MCF 10A (cell line): ENCODE data around the gene LPCAT3. TPM values are rescaled to one million over a fixed set of nuclear protein-coding genes. Genes with fewer than 3 reads are reported as not detected.

Source experiments
- BruUV-seq: library from RNA; stranded (reverse); fragments of 400-500 nt; replicated peaks from 2 replicates; lab custom pipeline; 2021; lab: Mats Ljungman, UMichigan
- CTCF ChIA-PET: fragments of 300-600 bp; sonication (Branson Sonifier 250); formaldehyde crosslinking; extraction: SDS; loops from one replicate; lab custom pipeline; 2021; ENCODE audit warnings: antibody characterized with exemption, inconsistent platforms; lab: Yijun Ruan, JAX
- POLR2A ChIA-PET: fragments of 300-600, 350-650 bp; sonication (Branson Sonifier 250); formaldehyde crosslinking; extraction: SDS; loops from one replicate; lab custom pipeline; 2020; ENCODE audit warnings: antibody characterized with exemption, inconsistent platforms; lab: Yijun Ruan, JAX
- DNase-seq: peaks from one replicate; pipeline ENCODE4 v3.0.0-alpha.2; 2018; ENCODE audit not compliant: unreplicated experiment
- H3K27ac Mint-ChIP-seq: one replicate; pipeline ENCODE4 v1.8.0; 2022; ENCODE audit warnings: mild to moderate bottlenecking, low read depth, mixed read lengths; ENCODE audit not compliant: unreplicated experiment
- H3K27me3 Mint-ChIP-seq: one replicate; pipeline ENCODE4 v1.8.0; 2022; ENCODE audit warnings: mixed read lengths; ENCODE audit not compliant: insufficient read depth, unreplicated experiment
- H3K36me3 Mint-ChIP-seq: one replicate; pipeline ENCODE4 v1.8.0; 2022; ENCODE audit warnings: mild to moderate bottlenecking, moderate library complexity, mixed read lengths; ENCODE audit not compliant: insufficient read depth, unreplicated experiment
- H3K4me1 Mint-ChIP-seq: one replicate; pipeline ENCODE4 v1.8.0; 2022; ENCODE audit warnings: mixed read lengths; ENCODE audit not compliant: insufficient read depth, unreplicated experiment
- H3K4me3 Mint-ChIP-seq: one replicate; pipeline ENCODE4 v1.8.0; 2022; ENCODE audit warnings: mild to moderate bottlenecking, moderate library complexity, mixed read lengths; ENCODE audit not compliant: unreplicated experiment
- H3K9me3 Mint-ChIP-seq: one replicate; pipeline ENCODE4 v1.8.0; 2022; ENCODE audit warnings: mixed read lengths; ENCODE audit not compliant: unreplicated experiment
- intact Hi-C: fragments of 100-400 bp; cut with micrococcal nuclease; formaldehyde crosslinking; loops from 2 replicates; pipeline ENCODE4 v1.14.1; 2022
- total RNA-seq: library from RNA; stranded (reverse); gene quantifications from 2 replicates; pipeline ENCODE4 v1.2.3, GENCODE V29; 2022
- TF ChIP-seq, protein P1 (sequence below): fragments of 200-600 bp; IDR thresholded peaks from one replicate; pipeline ENCODE4 v1.8.0; 2022; ENCODE audit warnings: antibody characterized with exemption, mild to moderate bottlenecking; ENCODE audit not compliant: unreplicated experiment

Gene LPCAT3
- total RNA-seq, 1 experiment from 2014 or later: 14.4 TPM

DNA sequence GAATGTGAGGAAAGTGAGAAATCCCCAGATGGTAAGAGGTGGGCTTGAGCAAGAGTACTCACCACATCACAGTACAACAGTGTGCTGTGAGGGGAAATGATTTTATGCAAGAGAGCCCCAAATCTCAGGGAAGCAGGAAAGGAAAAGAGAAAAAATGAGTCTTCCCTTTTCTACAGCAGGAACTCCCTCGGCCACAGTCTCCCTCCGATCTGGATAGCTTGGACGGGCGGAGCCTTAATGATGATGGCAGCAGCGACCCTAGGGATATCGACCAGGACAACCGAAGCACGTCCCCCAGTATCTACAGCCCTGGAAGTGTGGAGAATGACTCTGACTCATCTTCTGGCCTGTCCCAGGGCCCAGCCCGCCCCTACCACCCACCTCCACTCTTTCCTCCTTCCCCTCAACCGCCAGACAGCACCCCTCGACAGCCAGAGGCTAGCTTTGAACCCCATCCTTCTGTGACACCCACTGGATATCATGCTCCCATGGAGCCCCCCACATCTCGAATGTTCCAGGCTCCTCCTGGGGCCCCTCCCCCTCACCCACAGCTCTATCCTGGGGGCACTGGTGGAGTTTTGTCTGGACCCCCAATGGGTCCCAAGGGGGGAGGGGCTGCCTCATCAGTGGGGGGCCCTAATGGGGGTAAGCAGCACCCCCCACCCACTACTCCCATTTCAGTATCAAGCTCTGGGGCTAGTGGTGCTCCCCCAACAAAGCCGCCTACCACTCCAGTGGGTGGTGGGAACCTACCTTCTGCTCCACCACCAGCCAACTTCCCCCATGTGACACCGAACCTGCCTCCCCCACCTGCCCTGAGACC lies 82.7 kb downstream of the LPCAT3 start:
- BruUV-seq: no TSS peak
- POLR2A ChIA-PET: interaction anchor here (0.6 to 1.7 kb wide), 4 partner anchors 9 to 29 kb away, joined by 3 to 6 read pairs (median 5); no protein-coding TSS in a partner anchor
- Mint-ChIP-seq H3K4me1 (peaks cover 39% of the 10 kb centered on the region), H3K9me3 (no peaks in the 10 kb centered on the region), H3K36me3 (peaks cover 88% of the 10 kb centered on the region), H3K27ac (peak overlapping the region; percentile 57), H3K27me3 (no peaks in the 10 kb centered on the region), H3K4me3 (no peak overlapping the region)
- no peak for DNase-seq
- intact Hi-C loops: no loop called here
- TF ChIP-seq, protein P1, sequence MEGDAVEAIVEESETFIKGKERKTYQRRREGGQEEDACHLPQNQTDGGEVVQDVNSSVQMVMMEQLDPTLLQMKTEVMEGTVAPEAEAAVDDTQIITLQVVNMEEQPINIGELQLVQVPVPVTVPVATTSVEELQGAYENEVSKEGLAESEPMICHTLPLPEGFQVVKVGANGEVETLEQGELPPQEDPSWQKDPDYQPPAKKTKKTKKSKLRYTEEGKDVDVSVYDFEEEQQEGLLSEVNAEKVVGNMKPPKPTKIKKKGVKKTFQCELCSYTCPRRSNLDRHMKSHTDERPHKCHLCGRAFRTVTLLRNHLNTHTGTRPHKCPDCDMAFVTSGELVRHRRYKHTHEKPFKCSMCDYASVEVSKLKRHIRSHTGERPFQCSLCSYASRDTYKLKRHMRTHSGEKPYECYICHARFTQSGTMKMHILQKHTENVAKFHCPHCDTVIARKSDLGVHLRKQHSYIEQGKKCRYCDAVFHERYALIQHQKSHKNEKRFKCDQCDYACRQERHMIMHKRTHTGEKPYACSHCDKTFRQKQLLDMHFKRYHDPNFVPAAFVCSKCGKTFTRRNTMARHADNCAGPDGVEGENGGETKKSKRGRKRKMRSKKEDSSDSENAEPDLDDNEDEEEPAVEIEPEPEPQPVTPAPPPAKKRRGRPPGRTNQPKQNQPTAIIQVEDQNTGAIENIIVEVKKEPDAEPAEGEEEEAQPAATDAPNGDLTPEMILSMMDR: no peak
- CTCF ChIA-PET: interaction anchor here (0.6 to 9.7 kb wide), 2 partner anchors 12 to 68 kb away, joined by 3 to 114 read pairs; partner anchors contain the start of gene TPI1

DNA sequence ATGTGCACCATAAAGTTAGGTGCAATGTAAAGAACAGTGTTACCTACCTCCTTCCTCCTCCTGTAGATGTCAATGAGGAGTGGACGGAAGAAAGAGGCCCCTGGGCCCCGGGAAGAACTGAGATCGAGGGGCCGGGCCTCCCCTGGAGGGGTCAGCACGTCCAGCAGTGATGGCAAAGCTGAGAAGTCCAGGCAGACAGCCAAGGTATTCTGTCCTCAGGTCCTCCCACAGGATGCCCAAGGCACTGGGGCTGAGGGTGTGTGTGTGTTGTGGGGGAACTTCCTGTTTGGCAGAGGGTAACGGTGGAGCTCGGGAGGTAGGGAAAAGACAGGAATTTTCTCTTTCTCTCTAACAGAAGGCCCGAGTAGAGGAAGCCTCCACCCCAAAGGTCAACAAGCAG lies 84.2 kb downstream of the LPCAT3 start:
- intact Hi-C loops: no loop called here
- Mint-ChIP-seq H3K27me3 (no peaks in the 10 kb centered on the region), H3K4me3 (no peak overlapping the region), H3K4me1 (peaks cover 54% of the 10 kb centered on the region), H3K27ac (peak overlapping the region; percentile 51), H3K9me3 (no peaks in the 10 kb centered on the region), H3K36me3 (peaks cover 80% of the 10 kb centered on the region)
- no TSS peak for BruUV-seq
- POLR2A ChIA-PET: interaction anchor here (0.7 to 1.7 kb wide), 5 partner anchors 9 to 81 kb away, joined by 4 to 10 read pairs (median 5); no protein-coding TSS in a partner anchor
- TF ChIP-seq, protein P1: no peak
- CTCF ChIA-PET: interaction anchor here (0.7 to 9.7 kb wide), 5 partner anchors 11 to 61 kb away, joined by 3 to 114 read pairs (median 5); partner anchors contain the start of gene SPSB2
- DNase-seq: no peak

DNA sequence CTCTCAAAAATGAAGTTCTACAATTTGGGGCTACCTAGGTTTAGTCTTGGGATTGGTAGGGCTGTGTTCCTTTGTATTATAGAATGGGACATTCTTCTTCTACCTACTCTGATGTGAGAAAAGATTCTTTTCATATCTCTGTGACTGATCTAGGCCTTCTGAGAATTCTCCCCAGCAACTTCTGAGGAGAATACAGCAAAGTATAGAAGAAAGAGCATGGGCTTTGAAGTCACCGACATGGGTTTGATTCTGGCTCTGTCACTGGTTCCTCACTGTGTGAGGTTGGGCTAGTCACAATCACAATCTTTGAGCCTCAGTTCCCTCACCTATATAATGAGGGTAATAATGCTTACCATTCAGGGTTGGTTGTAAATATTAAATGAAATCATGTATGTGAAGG lies 85.5 kb downstream of the LPCAT3 start:
- peaks cover 54% of the 10 kb centered on the region for H3K4me1 Mint-ChIP-seq
- no TSS peak for BruUV-seq
- H3K27me3 Mint-ChIP-seq: no peaks in the 10 kb centered on the region
- intact Hi-C loops: no loop called here
- no peak overlapping the region for H3K27ac Mint-ChIP-seq
- H3K36me3 Mint-ChIP-seq: peaks cover 66% of the 10 kb centered on the region
- no peak overlapping the region for H3K4me3 Mint-ChIP-seq
- no peaks in the 10 kb centered on the region for H3K9me3 Mint-ChIP-seq
- ChIA-PET CTCF (interaction anchor here (0.7 to 1.3 kb wide), 3 partner anchors 9 to 30 kb away, joined by 3 to 4 read pairs (median 3); no protein-coding TSS in a partner anchor), POLR2A (interaction anchor here (0.6 to 1.4 kb wide), 4 partner anchors 11 to 732 kb away, joined by 3 to 5 read pairs (median 3); partner anchors contain the start of genes C12orf57 and RNU7-1)
- no peak for DNase-seq
- TF ChIP-seq, protein P1: no peak
